Measurements from ENCODE around the gene COX14. TPM values are rescaled to one million over a fixed set of nuclear protein-coding genes. Genes with fewer than 3 reads are reported as not detected.

The COX14 gene
- total RNA-seq, 1 donor from 2014 or later, result 195 TPM

DNA sequence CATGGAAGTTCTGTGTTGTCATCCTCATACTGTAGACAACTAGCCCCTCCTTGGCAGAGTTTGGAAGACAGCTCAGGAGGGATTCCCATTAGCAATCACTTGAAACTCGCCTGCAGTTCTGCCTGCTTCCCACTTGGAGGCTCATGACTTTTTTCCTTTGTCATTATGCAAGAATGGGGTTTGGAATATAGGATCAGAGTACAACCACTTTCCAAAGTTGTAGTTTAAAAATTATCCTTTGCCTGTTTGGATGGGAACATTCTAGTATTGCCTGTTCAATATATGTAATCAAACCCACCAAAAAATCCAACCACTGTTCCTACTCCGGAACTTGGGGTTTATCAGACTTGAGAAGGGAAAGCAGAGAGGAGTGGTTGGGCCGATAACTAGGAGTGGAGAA, 10.4 kb upstream of the COX14 start:
- no peak overlapping the region for H3K4me3 ChIP-seq
- intact Hi-C loops (cut with micrococcal nuclease), result no loop called here
- TF ChIP-seq, protein P1, sequence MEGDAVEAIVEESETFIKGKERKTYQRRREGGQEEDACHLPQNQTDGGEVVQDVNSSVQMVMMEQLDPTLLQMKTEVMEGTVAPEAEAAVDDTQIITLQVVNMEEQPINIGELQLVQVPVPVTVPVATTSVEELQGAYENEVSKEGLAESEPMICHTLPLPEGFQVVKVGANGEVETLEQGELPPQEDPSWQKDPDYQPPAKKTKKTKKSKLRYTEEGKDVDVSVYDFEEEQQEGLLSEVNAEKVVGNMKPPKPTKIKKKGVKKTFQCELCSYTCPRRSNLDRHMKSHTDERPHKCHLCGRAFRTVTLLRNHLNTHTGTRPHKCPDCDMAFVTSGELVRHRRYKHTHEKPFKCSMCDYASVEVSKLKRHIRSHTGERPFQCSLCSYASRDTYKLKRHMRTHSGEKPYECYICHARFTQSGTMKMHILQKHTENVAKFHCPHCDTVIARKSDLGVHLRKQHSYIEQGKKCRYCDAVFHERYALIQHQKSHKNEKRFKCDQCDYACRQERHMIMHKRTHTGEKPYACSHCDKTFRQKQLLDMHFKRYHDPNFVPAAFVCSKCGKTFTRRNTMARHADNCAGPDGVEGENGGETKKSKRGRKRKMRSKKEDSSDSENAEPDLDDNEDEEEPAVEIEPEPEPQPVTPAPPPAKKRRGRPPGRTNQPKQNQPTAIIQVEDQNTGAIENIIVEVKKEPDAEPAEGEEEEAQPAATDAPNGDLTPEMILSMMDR (IDR thresholded peaks at IDR 0.05; ENCODE audit: borderline replicate concordance), result peak; percentile 48
- peak overlapping the region; percentile 27 for H3K27ac ChIP-seq (replicated peaks)
- H3K36me3 ChIP-seq, result peaks cover 42% of the 10 kb centered on the region
- no peaks in the 10 kb centered on the region for H3K9me3 ChIP-seq (replicated peaks)
- peaks cover 42% of the 10 kb centered on the region for H3K4me1 ChIP-seq
- no peak for DNase-seq
- no peaks in the 10 kb centered on the region for H3K27me3 ChIP-seq (ENCODE audit: low read depth)

DNA sequence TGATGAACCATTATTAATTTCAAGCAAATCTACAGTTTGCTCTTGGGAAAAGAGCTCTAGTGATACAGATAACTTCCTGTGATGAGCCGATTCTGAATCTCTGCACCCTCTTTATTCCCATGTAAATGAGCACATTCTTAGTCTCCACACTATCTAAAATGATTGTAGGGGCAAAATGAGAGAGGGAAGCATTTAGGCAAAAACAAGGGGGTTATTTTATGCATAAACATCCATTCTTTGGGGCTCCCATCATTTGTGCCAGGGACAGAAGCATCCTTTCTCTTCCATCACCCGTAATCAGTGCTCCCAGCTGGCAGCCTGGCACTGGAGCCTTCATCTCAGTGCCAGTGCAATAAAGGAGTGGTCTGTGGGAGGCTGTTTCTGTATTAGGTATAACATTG, 9.9 kb upstream of the COX14 start:
- Histone ChIP-seq H3K4me1 (peaks cover 42% of the 10 kb centered on the region), H3K4me3 (no peak overlapping the region), H3K36me3 (peaks cover 37% of the 10 kb centered on the region), H3K9me3 (replicated peaks) (no peaks in the 10 kb centered on the region), H3K27me3 (ENCODE audit: low read depth) (no peaks in the 10 kb centered on the region), H3K27ac (replicated peaks) (peak overlapping the region; percentile 66)
- no peak for DNase-seq
- intact Hi-C loops (cut with micrococcal nuclease), result no loop called here
- TF ChIP-seq, protein P1 (IDR thresholded peaks at IDR 0.05; ENCODE audit: borderline replicate concordance), result no peak

- DNase-seq, result no peak
- peak overlapping the region; percentile 66 for H3K27ac ChIP-seq (replicated peaks)
- no peaks in the 10 kb centered on the region for H3K9me3 ChIP-seq (replicated peaks)
- H3K36me3 ChIP-seq, result peaks cover 31% of the 10 kb centered on the region
- intact Hi-C loops (cut with micrococcal nuclease), result no loop called here
- no peaks in the 10 kb centered on the region for H3K27me3 ChIP-seq (ENCODE audit: low read depth)
- no peak overlapping the region for H3K4me3 ChIP-seq
- TF ChIP-seq, protein P1 (IDR thresholded peaks at IDR 0.05; ENCODE audit: borderline replicate concordance), result no peak
- peaks cover 42% of the 10 kb centered on the region for H3K4me1 ChIP-seq
Measured at GRCh38 chr12:50102646-50103309, 9.3 kb upstream of the COX14 start.

- DNase-seq, result no peak
- intact Hi-C loops (cut with micrococcal nuclease), result no loop called here
- H3K36me3 ChIP-seq, result peaks cover 25% of the 10 kb centered on the region
- TF ChIP-seq, protein P1 (IDR thresholded peaks at IDR 0.05; ENCODE audit: borderline replicate concordance), result no peak
- no peaks in the 10 kb centered on the region for H3K9me3 ChIP-seq (replicated peaks)
- H3K4me3 ChIP-seq, result peak overlapping the region; percentile 59
- H3K4me1 ChIP-seq, result peaks cover 42% of the 10 kb centered on the region
- no peaks in the 10 kb centered on the region for H3K27me3 ChIP-seq (ENCODE audit: low read depth)
- H3K27ac ChIP-seq (replicated peaks), result peak overlapping the region; percentile 66
Measured at GRCh38 chr12:50103351-50103750, 8.7 kb upstream of the COX14 start.

DNA sequence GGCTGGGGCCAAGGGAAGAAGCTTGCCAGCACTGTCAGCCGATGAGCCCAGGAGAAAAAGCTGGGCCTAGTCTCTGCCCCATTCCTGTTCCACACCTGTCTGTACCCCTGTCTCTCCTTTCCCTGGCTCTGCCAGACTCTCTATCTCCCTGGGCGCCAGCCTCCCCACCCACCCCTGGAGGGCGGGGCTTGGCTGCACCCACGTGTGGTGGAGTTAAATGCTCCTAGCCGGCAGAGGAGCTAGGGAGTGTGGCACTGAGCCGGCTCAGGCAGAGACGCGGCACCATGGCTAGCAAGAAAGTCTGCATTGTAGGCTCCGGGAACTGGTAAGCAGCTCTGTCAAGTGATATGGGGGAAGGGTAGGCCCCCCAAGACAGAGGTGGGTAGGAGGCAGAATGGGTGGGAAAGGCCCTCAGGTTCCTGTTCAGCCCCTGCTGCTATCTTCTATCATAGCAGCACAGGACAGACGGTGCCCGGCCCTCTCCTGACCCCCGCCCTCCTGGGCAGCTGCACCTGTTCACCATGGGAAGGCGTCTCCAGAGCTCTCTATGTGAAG, 8.2 kb upstream of the COX14 start, which contains the start of gene GPD1:
Gene GPD1 (plus strand): TSS at position 242 of the 555 bp plus-strand sequence. CDS start 43 bp downstream, at position 285.
- Histone ChIP-seq H3K9me3 (replicated peaks) (no peaks in the 10 kb centered on the region), H3K36me3 (peaks cover 20% of the 10 kb centered on the region), H3K4me1 (peaks cover 43% of the 10 kb centered on the region), H3K27me3 (ENCODE audit: low read depth) (no peaks in the 10 kb centered on the region), H3K4me3 (peak within 1 kb of the TSS; percentile 59), H3K27ac (replicated peaks) (peak within 1 kb of the TSS; percentile 66)
- intact Hi-C loops (cut with micrococcal nuclease), result no loop called here
- TF ChIP-seq, protein P1 (IDR thresholded peaks at IDR 0.05; ENCODE audit: borderline replicate concordance), result peak; percentile 16
- peak; percentile 73 for DNase-seq

All from left ventricle myocardium inferior (tissue), 1 donor.